Measurements from ENCODE around the gene PAGR1.

DNA sequence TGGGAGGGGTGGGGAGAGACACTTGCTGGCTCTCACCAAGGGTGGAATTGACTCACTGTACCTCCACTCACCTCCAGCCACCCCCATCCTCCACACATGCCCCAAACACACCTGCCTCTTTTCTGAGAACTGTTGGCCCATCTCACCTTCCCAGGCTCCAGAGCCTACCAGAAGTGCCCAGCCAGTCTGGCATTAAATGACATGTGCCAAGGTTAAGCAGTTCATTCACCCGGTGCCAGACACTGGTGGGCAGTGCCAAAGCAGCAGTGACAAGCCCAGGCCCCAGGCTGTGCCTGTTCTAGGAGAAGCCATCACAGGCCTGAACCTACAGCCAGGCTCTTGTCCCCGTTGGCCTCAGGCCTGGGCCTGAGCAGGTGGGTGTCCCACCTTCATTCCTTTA lies 15.5 kb downstream of the PAGR1 start:
- TF ChIP-seq, protein P1, sequence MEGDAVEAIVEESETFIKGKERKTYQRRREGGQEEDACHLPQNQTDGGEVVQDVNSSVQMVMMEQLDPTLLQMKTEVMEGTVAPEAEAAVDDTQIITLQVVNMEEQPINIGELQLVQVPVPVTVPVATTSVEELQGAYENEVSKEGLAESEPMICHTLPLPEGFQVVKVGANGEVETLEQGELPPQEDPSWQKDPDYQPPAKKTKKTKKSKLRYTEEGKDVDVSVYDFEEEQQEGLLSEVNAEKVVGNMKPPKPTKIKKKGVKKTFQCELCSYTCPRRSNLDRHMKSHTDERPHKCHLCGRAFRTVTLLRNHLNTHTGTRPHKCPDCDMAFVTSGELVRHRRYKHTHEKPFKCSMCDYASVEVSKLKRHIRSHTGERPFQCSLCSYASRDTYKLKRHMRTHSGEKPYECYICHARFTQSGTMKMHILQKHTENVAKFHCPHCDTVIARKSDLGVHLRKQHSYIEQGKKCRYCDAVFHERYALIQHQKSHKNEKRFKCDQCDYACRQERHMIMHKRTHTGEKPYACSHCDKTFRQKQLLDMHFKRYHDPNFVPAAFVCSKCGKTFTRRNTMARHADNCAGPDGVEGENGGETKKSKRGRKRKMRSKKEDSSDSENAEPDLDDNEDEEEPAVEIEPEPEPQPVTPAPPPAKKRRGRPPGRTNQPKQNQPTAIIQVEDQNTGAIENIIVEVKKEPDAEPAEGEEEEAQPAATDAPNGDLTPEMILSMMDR (IDR thresholded peaks at IDR 0.05; ENCODE audit: low read depth, low read length) = no peak
- TF ChIP-seq, protein P2, sequence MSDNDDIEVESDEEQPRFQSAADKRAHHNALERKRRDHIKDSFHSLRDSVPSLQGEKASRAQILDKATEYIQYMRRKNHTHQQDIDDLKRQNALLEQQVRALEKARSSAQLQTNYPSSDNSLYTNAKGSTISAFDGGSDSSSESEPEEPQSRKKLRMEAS (IDR thresholded peaks at IDR 0.05; ENCODE audit: low read depth, low read length) = no peak
- TF ChIP-seq POLR2A (IDR thresholded peaks at IDR 0.05; ENCODE audit: extremely low read depth, insufficient read length) (no peak), MYC (IDR thresholded peaks at IDR 0.05; ENCODE audit: low read depth, low read length) (no peak)
